ENCODE measurements around the gene NDUFS6.
"Not testable (repeated sequence)": the region's sequence is repeated elsewhere in the genome, so short reads cannot be mapped to it uniquely, and the experiment has no call there.

The NDUFS6 gene

DNA sequence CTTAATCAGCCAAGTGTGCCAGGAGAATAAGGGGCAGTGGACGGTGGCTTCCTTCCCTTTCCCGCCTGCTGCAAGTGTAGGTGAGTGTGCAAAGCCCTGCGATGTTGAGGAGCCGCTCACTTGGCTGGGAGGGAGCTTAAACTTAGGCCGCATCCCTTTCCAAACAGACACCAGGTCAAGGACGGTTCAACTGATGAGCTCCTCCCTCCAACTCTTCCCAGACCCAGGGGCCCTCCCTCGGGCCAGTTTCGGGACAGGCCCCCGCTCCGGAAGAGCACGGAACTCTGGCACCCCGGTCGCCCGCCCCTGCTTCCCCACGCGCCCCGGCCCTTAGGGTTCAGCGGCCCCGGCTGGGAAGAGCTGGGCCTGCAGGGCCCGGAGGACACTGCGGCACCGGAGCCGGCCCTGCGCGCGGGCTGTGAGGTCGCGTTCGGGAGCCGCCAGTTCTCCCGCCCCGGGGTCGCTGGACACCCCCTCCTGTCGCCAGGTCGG lies 2.1 kb upstream of the NDUFS6 start:
- DNase-seq, result no peak

DNA sequence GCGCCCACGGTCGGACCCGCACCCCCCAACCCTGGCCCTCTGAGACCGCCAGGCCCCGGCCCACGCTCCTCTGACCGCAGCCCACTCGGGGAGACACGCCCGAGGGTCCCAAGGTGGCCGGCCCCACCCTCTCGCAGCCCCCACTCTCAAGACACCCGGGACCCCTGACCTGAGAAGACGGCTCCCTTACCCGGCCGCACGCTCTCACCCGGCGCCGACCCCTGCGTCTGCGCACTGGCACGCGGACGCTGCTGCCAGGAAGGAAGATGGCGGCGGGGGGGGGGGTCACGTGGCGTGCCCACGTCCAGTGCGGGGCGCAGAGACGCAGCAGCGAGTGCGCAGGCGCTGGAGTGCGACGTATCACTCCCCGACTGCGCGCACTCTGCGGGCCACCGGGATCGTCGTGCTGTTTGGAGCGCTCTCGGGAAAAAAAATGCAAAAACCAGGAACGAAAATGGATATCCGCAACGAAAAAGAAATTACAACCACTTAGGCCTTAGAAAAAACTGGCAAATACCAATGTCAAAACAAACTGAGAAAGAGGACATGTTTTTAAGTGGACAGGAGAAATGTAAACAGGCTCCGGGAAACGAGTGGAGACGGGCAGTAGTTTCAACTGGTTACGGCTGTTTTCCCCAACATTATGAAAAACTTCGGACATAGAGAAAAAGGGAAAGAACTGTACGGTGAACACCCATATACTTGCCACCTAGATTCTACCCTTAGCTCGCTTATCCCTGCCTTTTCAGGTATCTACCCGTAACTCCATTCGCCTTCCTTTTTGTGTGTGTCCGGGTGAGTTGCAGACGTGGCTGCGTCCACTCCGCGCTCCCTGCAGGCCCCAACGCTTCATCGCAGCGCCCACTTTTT lies 1.4 kb upstream of the NDUFS6 start, which contains the start of gene MRPL36:
Gene MRPL36 (minus strand): TSS at position 236 of the 870 bp plus-strand sequence. CDS start 902 bp downstream, outside the sequence.
- peak; percentile 86 for DNase-seq

DNA sequence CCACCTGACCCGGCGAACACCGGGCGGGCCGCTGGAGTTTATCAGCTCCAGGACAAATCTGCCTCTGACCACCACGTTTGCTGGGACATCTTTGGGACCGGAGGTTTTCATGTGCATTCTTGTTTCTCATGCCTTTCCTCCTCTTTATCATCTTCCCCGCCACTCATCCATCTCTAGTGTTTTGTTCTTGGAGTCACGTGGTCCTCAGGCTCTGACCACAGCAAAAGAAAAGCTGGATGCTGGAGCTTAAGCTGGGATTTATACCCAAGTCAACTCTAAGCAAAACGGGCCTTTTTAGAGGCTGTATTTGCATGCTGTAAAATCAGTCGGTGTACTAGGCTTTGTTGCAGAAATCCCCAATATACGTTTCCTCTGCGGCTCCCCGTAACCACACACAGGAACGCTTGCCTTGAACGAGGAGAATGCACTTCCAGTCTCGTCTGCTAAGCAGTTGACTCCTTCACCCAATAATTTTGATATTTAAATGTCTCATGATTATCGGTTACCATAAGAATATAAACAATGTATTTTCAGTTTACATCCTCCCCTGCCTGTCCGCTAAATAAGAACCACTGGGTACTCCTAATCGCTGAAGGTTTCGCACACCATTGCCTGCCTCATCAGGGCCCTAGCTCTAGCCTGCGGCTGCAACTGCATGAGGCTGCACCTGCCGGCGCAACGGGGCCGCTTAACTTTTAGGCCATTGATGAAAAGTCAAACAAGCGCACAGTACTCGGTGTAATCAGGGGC lies 560 bp upstream of the NDUFS6 start:
- DNase-seq, result peak; percentile 37

DNA sequence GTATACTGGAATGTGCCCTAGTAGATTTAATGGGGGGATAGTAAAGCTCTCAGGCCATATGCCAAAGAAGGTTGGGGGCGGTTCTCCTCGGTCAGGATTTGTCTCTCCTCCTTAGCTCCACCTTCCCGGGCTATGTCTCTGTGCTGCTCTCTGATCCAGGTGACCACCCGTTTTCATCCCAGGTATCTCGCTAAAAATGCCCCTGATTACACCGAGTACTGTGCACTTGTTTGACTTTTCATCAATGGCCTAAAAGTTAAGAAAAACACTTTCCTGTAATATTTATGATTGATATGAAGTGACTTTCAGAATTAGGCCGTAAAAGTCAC lies 724 bp downstream of the NDUFS6 start:
- no peak for DNase-seq

DNA sequence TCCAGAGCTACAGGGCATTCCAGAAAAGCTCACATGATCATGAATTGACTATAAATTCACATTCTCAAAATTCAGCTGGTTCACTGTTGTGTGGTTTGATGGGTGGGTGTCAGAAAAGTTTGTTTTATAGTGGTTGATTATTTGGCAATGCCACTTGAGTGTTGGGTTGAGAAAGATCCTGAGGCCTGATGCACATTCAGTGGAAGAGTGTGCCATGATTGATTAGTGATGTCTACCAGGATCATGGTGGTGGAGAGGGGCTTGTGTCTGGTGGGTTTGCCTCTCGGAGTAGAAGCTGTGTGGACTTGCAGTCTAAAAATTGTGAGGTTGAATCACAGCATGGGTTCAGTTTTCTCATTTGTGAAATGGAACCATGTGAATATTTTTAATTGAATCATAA lies 2.0 kb downstream of the NDUFS6 start:
- no peak for DNase-seq

DNA sequence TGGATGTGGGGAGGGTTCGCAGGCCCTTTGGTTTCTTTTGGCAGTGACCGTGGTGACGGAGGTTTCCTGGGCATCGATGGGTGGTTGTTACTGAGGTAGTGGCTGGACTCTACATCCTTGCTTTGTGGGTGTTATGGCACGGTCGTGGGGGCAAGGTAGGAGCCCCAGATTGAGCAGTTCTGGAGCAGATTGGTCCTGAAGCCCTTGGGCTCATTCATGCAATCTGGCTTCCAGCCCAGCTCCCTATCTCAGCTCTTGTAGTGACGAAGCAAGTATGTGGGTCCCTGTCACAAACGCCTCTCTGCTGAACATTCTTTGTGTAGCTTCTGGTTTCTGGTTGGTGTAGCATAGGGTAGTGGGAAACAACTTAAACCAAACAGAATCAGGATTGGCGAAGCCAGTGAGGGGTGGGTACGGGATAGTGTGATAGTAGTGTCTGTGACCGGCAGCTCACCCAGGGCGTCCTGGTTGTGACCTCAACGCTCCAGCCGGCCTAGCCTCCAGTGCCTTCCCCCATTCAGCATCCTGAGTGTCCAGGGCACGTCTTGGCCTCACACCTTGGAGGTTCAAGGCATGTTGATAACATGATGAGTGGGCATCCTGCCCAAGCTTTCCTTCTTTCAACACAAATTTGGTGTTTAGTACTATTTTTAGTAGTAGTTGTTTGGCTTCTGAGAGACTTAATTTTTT lies 2.9 kb downstream of the NDUFS6 start:
- no peak for DNase-seq

DNA sequence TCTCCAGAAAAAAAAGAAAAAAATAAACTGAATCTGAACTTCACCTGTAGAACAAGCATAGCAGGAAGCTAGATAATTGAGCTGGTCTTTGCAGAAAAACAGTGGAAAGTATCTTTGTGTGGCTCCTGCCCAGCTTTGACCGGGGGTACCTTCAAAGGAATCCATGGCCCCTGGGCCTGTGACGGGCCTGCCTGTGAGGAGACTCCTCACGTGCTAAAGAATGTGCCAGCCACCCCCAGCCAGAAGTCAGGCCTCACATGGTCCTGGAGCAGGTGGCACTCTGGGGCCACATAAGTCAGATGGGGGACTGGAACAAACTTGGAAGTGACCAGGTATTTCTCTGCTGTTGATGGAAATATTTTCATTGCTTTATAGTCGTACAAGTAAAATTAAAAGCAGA lies 4.1 kb downstream of the NDUFS6 start:
- DNase-seq, result no peak

DNA sequence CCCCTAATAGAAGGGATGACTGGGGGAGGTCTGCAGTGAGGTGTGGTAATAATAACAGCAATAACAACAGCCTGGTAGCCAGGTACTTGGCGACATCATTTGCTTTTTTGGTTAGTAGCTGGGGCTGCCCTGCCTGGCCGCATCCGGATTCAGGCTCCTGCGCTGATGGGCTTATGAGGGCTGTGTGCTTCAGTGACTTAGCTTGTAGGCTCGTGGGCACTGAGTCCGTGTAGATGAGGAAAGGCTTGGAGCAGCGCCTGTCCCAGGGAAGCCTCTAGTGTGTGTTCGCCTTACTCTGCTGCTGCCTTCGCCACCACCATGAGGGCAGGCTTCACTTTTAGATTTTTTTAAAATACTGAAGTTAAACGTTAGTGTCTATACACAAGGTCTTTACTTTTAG lies 4.5 kb downstream of the NDUFS6 start:
- no peak for DNase-seq

DNA sequence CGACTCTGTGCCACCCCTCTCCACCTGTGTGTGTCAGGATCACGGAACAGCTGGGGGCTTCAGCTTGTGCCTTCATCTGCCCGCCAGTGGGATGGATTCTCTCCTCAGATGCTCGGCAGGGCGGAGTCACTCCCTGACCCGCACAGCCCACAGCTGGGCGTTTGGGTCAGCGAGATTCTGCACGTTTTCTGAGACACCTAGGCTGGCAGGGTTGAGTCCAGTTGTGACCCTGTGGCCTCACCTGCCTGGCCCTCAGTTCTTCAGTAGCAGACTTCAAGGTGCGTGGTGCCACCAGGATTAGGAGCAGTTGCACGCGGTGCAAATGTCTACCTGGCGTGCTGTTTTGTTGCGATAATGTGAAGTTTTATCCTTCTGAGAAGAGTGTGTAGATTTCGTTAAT lies 5.0 kb downstream of the NDUFS6 start:
- DNase-seq, result no peak

DNA sequence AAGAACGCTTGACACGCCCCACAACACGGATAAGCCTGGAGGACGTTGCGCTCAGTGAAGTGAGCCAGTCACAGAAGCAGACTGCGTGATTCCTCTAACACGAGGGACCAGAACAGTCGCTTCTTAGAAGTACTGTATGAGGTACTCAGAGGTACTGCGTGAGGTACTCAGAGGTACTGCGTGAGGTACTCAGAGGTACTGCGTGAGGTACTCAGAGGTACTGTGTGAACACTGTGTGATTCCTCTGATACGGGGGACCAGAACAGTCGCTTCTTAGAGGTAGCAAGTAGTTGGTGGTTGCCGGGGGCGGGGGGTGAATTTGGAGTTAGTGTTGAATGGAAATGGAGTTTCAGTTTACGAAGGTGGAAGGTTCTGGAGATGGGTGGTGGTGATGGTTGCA lies 5.8 kb downstream of the NDUFS6 start:
- DNase-seq, result no peak

DNA sequence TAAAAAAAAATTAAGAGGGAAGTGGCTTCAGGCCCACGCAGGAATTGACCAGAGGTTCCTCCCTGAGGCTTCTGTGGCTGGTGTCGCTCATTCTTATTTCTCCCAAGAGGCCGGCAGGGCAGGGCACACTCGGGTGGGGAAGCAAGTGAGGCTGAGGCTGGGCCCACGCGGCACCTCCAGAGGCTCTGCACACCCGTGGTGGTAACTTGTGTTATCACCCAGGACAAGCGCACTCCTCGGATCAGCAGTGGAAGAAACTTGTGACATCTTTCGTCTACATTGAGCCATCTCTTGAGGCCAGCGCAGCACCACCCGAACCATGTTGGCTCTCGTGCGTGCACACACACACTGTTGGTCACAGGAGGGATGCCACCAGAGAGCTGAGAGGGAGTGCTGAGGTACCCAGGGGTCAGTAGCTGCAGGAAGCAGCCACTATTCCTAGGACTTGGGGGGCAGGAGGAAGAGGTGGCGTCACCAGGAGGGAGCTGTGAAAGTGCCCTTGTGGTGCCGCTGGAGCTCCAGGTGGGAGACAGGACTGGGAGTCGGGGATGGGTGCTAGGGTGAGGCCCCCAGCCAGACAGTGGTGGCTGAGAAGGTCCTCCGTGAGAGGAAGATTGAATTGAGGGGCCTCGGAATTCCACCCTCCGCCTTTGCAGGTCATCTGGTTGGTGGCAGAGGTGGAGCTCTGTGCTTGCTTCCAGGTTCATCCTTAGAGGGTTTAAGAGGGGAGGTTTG lies 6.4 kb downstream of the NDUFS6 start:
- no peak for DNase-seq

DNA sequence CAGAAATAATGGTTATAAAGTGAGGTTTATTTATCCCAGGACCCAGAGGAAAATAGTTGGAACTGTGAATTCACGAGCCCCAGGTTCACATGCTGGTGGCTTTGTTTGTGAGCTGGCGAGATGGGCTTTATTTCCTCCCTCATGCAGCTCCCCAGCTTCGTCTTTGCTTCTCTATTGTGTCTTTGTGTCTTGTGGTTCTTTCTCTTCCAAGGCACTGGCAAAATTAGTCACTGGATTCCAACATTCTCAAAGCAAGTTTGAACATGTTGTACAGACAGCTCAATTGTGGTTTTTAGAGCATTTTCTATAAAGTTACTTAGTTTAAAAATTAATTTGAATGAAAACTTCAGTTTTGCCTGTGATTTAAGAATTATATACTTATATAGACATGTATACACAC lies 7.2 kb downstream of the NDUFS6 start:
- DNase-seq, result no peak

DNA sequence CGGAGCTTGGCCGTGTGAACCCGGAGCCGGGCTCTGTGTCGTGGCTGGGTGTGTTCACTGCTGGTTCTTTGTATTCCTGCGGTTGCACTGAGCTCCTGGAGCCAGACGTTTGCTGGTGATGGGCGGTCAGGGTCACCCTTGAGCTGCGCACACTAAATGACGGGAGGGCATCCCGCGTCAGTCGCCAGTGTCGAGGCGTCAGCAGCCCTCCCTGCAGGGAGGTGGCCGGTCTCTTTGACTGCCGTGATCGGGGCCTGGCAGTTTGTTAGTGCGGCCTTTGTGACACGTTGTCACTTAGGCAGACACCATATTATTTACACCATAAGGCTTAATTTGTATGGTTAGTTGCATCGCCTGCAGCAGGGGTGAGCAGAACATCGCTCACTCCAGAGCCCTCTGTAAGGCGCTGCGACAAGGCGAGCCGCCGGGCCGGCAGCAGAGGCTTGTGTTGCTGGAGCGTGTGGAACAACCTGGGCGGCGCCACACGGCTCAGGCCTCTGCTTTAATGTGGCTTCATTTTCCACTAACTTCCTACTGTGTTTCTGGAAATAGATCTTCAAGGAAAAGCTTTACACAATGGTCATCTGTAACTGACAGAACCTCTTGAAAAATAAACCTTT lies 8.3 kb downstream of the NDUFS6 start:
- DNase-seq, result no peak

DNA sequence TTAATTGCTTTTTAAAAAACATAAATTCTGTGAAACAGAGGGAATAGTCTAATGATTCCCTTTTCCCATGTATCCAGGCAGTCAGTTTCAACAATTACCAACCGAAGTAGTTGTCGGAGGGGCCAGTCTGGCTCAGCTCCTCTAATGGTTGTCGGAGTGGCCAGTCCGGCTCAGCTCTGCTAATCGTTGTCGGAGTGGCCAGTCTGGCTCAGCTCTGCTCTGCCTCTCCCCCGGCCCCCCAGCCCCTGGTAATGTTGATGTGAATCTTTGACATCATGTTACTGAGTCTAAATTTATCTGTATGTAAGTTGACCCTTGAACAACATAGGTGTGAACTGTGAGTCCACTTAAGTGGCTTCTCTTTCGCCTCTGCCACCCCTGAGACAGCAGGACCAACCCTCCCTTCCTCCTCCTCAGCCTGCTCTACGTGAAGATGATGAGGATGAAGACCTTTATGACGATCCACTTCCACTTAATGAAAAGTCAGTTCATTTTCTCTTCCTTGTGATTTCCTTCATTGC lies 9.4 kb downstream of the NDUFS6 start:
- DNase-seq, result no peak

DNA sequence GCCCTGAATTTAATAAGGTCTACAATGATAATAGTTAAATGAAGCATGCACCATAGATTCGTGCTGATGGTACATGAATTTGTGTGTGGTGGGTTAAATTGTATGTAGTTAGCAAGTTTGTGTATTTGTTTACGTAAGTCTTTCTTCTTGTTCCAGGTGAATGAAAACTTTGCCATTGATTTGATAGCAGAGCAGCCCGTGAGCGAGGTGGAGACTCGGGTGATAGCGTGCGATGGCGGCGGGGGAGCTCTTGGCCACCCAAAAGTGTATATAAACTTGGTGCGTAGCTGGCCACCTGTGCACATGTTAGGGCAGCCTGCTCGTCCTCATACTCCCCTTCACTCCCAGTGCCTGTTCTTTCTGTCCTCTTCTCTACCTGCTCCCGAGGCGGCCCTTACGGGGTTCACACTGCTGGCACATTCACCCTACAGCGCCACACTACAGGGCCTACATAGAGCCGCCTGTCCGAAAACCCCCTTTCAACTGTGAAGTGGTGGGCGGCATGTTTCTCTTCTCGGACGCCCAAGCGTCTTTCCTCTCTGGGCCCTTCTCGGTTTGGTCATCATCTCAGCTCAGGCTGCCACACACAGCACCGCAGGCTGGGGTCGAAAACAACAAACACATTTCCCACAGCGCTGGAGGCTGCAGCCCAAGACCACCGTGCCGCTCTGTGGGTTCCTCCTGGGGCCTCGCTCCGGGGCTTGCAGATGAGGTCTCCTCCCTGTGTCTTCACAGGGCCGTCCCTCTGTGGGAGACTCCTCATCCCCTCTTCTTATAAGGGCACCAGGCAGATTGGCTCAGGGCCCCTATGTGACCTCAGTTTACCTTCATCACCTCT lies 13.2 kb downstream of the NDUFS6 start:
- no peak for DNase-seq

DNA sequence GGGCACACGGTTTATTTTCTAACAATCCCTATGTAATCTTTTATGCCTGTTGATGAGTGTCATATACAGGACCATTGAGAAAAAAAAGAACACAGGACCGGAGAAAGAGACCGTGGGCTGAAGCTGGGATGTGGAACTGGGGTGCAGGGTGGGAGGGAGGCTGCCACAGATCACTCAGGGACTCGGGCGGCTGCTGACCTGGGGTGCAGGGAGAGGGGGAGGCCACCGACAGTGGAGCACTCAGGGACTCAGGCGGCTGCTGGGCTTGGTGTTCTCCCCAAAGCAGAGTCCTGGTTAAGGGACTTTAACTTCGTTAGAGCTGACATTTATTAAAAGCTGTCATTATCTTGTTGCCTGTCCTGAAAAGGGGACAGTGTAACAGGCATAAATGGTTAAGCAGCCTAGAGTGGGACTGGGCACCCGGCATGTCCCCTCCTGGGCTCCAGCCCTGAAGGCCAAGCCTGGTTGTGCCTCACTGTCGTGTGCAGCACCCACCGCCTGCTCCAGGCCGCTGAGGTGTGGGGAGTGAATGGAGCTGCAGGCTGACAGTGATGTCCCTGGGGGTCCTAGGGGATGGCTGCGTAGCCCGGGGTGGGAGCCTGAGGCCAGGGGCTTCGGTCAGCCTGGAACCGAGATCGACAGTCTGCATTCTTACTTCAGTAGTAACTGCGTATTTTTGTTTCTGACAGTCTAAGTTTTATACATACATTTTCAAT lies 14.0 kb downstream of the NDUFS6 start:
- no peak for DNase-seq

DNA sequence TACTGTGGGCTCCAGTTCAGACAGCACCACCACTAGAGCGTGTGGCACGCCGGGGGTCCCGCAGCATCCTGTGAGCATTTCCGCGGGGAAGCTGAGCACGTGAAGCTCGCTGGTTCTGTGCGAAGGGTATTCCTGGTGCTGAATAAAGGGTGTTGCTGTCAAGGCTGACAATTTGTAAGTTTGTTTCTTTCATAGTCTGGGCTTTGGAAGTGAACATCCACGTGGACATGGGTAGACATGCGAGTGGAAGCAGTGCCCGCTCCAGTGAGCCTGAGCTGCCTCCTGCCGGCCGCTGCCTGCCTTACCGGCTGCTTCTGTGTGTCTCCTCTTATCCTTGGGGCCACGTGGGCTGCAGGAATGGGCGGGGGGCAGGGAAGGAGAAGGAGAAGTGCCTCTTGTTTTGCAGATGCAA lies 14.7 kb downstream of the NDUFS6 start:
- no peak for DNase-seq

DNA sequence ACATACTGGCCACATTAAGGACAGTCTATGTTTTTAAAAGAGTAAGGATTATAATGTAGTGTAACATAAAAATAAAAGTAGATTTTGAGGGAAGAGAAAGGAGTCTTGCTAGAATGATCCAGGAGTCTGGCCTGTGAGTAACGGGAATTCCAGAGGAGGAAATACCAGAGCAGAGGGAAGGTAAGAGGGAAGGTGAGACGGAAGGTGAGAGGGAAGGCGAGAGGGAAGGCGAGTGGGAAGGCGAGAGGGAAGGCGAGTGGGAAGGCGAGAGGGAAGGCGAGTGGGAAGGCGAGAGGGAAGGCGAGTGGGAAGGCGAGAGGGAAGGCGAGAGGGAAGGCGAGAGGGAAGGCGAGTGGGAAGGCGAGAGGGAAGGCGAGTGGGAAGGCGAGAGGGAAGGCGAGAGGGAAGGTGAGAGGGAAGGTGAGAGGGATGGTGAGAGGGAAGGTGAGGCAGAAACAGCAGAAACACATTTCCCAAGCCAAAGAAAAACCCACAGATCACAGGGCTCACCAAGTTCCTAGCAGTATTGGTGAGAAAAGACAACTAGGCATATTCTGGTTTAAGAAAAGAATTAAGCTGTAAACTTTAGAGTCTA lies 15.4 kb downstream of the NDUFS6 start:
- DNase-seq, result not testable (repeated sequence)

DNA sequence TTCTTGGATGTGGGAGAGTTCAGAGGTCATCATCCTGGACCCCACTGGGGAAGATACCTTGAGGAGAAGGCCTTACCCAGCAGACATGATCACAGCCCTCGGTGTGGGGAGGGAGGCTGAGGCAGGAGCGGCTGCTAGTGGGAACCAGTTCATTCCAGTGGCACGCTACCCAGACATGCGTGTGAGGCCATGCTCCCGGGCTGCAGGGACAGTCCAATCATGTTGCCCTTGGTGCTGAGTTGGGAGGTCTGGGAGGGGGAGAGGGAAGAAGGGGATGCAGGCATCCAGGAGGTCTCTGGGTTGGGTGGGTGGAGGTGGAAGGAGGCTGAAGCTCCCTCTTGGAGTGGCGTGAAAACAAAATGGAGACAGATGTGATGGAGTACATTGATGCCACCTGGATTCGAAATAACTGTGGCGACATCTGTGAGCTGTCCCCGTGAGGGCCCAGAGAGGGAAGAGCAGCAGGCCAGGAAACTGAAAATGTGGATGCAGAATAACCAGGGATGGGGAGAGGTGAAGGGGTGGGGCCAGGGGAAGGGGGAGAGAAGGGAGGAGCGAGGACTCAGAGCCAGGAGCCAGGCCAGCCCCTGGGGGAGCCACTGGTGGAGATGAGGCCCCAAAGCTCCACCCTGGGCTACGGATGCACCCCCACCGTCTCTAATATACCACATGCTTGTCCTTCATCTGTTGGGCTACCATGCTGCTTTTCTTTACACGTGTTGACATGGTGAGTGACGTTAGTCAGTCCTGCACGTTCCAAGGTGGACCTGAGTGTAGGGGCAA lies 16.2 kb downstream of the NDUFS6 start:
- DNase-seq, result no peak
